CD4-positive, alpha-beta T cell (primary cell): ENCODE results near the gene MBD3L2B. TPM values are rescaled to one million over a fixed set of nuclear protein-coding genes. Genes with fewer than 3 reads are reported as not detected.
"Not testable (repeated sequence)": the region's sequence is repeated elsewhere in the genome, so short reads cannot be mapped to it uniquely, and the experiment has no call there.

Experiments used
- ATAC-seq: fragments of 200-7000 bp; cut with Tn5 transposase; one replicate; pipeline ENCODE4 v1.10.0; 2022; ENCODE audit warnings: mild to moderate bottlenecking; ENCODE audit not compliant: poor library complexity
- CTCF ChIA-PET: fragments of 350-600 bp; sonication (Branson Sonifier 250); formaldehyde crosslinking; loops from one replicate; lab custom pipeline; 2021; ENCODE audit warnings: antibody characterized with exemption, inconsistent platforms; lab: Charles Lee
- POLR2A ChIA-PET: fragments of 350-600 bp; sonication (Branson Sonifier 250); formaldehyde crosslinking; loops from one replicate; lab custom pipeline; 2021; ENCODE audit warnings: antibody characterized with exemption, inconsistent platforms; lab: Charles Lee
- DNase-seq, 14 experiments: peaks; one replicate each; pipeline ENCODE4 v3.0.0-alpha.2; 2013 to 2020; ENCODE audit warnings: mixed read lengths in 2 of 14
- H3K27ac ChIP-seq, 2 donors: one replicate each; pipeline versions ENCODE4 v1.5.1 to v1.7.0; 2013; ENCODE audit warnings: low read length in 2 of 2, low read depth in 1 of 2, mild to moderate bottlenecking in 1 of 2
- H3K27me3 ChIP-seq, 2 experiments: 1 replicate in 1 of 2; 2 replicates in 1 of 2; pipeline versions ENCODE4 v1.6.1 to v1.7.0; 2013; ENCODE audit warnings: low read length in 2 of 2, control low read depth in 1 of 2, mild to moderate bottlenecking in 1 of 2, moderate library complexity in 1 of 2; ENCODE audit not compliant: insufficient read depth in 2 of 2, control insufficient read depth in 1 of 2
- H3K36me3 ChIP-seq: one replicate; pipeline ENCODE4 v1.6.1; 2013; ENCODE audit warnings: low read length, control low read depth; ENCODE audit not compliant: insufficient read depth
- H3K4me1 ChIP-seq: one replicate; pipeline ENCODE4 v1.6.1; 2013; ENCODE audit warnings: low read length, control low read depth; ENCODE audit not compliant: insufficient read depth
- H3K4me3 ChIP-seq: one replicate; pipeline ENCODE4 v1.5.1; 2013; ENCODE audit warnings: mild to moderate bottlenecking, low read length, moderate library complexity
- H3K9me3 ChIP-seq, 2 experiments: 1 replicate in 1 of 2; 2 replicates in 1 of 2; pipeline versions ENCODE4 v1.6.1 to v1.7.0; 2013; ENCODE audit warnings: low read length in 2 of 2, mild to moderate bottlenecking in 2 of 2, control low read depth in 1 of 2, moderate library complexity in 1 of 2; ENCODE audit not compliant: control insufficient read depth in 1 of 2, insufficient read depth in 1 of 2
- H3K27ac Mint-ChIP-seq: one replicate; pipeline ENCODE4 v1.8.0; 2020; ENCODE audit warnings: mixed read lengths
- H3K27me3 Mint-ChIP-seq: one replicate; pipeline ENCODE4 v1.8.0; 2021; ENCODE audit warnings: mixed read lengths
- H3K36me3 Mint-ChIP-seq: one replicate; pipeline ENCODE4 v1.8.0; 2021; ENCODE audit warnings: low read depth, mixed read lengths
- H3K4me1 Mint-ChIP-seq: one replicate; pipeline ENCODE4 v1.8.0; 2021; ENCODE audit warnings: low read depth, mixed read lengths
- H3K4me3 Mint-ChIP-seq: one replicate; pipeline ENCODE4 v1.8.0; 2020; ENCODE audit warnings: mild to moderate bottlenecking, mixed read lengths
- H3K9me3 Mint-ChIP-seq: one replicate; pipeline ENCODE4 v1.8.0; 2020; ENCODE audit warnings: mixed read lengths
- intact Hi-C, 2 experiments: fragments of 100-400 bp; cut with DNase I in 1 of 2; cut with micrococcal nuclease in 1 of 2; formaldehyde crosslinking; loops; one replicate each; pipeline versions ENCODE4 v1.15.1 to v1.9.0; 2023 to 2025; cut with DNase I, micrococcal nuclease
- total RNA-seq, 174 experiments: library from RNA in 2 of 174; stranded (reverse) in 2 of 174; gene quantifications; one replicate each; pipeline ENCODE4 v1.2.3 and lab custom pipeline; 2021 to 2026
- TF ChIP-seq, protein P1 (sequence below): fragments of 200-600 bp; IDR thresholded peaks from one replicate; pipeline ENCODE4 v1.8.0; 2022; ENCODE audit warnings: antibody characterized with exemption, mild to moderate bottlenecking

Gene MBD3L2B
- total RNA-seq, 2 experiments from 2014 or later: not detected

DNA sequence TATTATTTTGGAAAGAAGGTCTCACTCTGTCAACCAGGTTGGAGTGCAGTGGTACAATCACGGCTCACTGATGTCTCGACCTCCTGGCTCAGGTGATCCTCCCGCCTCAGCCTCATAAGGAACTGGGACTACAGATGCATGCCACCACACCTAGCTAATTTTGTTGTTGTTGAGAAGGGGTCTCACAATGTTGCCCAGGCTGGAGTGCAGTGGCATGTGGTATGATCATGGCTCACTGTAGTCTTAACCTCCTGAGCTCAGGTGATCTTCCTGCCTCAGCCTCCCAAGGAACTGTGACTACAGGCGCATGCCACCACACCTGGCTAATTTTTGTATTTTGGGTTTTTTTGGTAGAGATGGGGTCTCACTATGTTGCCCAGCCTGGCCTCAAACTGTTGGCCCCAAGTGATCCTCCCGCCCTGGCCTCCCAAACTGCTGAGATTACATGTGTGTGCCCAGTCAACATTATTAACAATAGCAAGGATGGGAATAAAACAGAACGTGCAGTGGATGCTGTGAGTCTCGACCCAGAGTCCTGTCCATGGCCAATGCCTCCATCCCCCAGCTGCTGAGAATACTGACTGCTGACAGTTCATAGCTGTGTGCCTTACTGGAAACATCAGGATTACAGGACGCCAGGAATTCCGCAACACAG lies 42.7 kb upstream of the MBD3L2B start:
- no peak for ATAC-seq
- Mint-ChIP-seq H3K27ac (no peak overlapping the region), H3K4me1 (peaks cover 2% of the 10 kb centered on the region), H3K27me3 (no peaks in the 10 kb centered on the region), H3K36me3 (no peaks in the 10 kb centered on the region), H3K4me3 (no peak overlapping the region), H3K9me3 (no peaks in the 10 kb centered on the region)
- Histone ChIP-seq H3K27ac (no peak overlapping the region), H3K36me3 (no peaks in the 10 kb centered on the region), H3K27me3 (no peaks in the 10 kb centered on the region), H3K4me1 (peaks cover 8% of the 10 kb centered on the region), H3K4me3 (no peak overlapping the region), H3K9me3 (no peaks in the 10 kb centered on the region)
- intact Hi-C loops: no loop called here
- TF ChIP-seq, protein P1, sequence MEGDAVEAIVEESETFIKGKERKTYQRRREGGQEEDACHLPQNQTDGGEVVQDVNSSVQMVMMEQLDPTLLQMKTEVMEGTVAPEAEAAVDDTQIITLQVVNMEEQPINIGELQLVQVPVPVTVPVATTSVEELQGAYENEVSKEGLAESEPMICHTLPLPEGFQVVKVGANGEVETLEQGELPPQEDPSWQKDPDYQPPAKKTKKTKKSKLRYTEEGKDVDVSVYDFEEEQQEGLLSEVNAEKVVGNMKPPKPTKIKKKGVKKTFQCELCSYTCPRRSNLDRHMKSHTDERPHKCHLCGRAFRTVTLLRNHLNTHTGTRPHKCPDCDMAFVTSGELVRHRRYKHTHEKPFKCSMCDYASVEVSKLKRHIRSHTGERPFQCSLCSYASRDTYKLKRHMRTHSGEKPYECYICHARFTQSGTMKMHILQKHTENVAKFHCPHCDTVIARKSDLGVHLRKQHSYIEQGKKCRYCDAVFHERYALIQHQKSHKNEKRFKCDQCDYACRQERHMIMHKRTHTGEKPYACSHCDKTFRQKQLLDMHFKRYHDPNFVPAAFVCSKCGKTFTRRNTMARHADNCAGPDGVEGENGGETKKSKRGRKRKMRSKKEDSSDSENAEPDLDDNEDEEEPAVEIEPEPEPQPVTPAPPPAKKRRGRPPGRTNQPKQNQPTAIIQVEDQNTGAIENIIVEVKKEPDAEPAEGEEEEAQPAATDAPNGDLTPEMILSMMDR: no peak
- no peak for DNase-seq
- CTCF ChIA-PET: no interaction called here
- POLR2A ChIA-PET: interaction anchor here (1.2 to 1.5 kb wide), 3 partner anchors 35 to 285 kb away, joined by 3 to 5 read pairs (median 4); partner anchors contain the start of gene ARHGEF18

DNA sequence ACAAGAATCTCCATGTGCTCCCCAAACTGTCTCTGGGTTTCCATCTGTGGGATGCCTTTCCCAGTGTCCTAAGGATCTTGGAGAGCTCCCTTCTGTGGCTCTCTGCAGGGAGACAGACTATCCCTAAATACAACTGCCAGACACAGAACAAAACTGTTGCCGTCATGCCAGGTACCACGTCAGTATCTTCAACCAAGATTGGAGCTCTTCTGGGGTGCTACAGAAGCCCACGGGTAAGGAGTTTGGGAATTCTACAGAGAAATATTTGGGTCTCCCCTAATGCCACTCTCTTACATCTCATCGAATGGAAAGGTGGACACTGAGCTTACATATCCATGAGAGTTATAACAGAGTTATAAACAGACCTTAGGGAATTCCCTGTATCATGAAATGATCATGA lies 42.1 kb upstream of the MBD3L2B start:
- no peaks in the 10 kb centered on the region for H3K4me1 Mint-ChIP-seq
- H3K4me3 Mint-ChIP-seq: no peak overlapping the region
- POLR2A ChIA-PET: interaction anchor here (1.2 to 1.5 kb wide), 3 partner anchors 36 to 285 kb away, joined by 3 to 5 read pairs (median 4); partner anchors contain the start of gene ARHGEF18
- Histone ChIP-seq H3K4me3 (no peak overlapping the region), H3K27me3 (no peaks in the 10 kb centered on the region), H3K36me3 (no peaks in the 10 kb centered on the region), H3K27ac (no peak overlapping the region), H3K9me3 (no peaks in the 10 kb centered on the region), H3K4me1 (peaks cover 3% of the 10 kb centered on the region)
- TF ChIP-seq, protein P1: no peak
- peak in 1 of 14 experiments; percentile 2 for DNase-seq
- no peak overlapping the region for H3K27ac Mint-ChIP-seq
- no peaks in the 10 kb centered on the region for H3K27me3 Mint-ChIP-seq
- no peaks in the 10 kb centered on the region for H3K9me3 Mint-ChIP-seq
- CTCF ChIA-PET: interaction anchor here (0.6 kb wide), 1 partner anchor 33 kb away, joined by 3 read pairs; no protein-coding TSS in a partner anchor
- intact Hi-C loops: no loop called here
- no peaks in the 10 kb centered on the region for H3K36me3 Mint-ChIP-seq
- no peak for ATAC-seq

DNA sequence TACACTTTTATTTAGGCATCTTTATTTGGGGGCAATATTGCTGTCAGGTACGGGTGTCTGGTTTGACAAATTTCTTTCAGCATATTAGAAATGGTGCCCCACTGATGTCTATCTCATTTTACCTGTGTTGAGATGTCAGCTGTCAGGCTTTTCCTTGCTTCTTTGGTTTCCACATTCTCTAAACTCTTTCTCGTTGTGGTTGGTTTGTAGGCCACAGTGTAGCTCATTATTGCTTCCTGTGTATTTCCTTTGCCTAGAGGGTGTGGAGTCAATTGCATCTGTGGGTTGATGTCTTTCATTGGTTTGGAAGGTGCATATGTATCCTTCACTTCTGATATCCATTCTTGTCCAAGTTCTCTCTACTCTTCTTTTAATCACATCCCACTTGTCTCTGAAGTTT lies 38.7 kb upstream of the MBD3L2B start:
- peak in 1 of 14 experiments; percentile 43 for DNase-seq
- intact Hi-C loops: not testable (repeated sequence)

DNA sequence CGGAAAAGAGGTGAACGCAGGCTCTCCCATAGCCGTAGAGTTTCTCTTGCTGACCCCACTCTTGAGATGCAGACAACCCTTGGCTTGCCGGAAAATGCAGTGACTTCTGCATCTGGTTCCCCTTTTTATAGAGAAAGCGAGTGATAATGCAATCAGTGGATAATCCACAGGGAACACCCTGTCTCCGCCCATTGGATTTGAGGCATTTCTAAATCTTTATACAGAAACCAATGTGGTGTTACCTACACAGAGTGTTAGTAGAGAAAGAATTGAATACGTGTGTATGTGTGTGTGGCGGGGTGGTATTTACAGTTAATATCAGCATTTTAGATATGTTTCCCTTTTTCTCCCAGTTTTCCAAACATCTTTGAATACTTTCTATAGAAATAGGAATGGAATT lies 37.3 kb upstream of the MBD3L2B start, which contains the start of gene MBD3L3:
Gene MBD3L3, minus strand, starts transcription at position 101 of the 400 bp plus-strand sequence. Its CDS starts 71 bp downstream, at position 30.
- POLR2A ChIA-PET, ATAC-seq: not testable (repeated sequence)

More for the DNA sequence above, 38.7 kb upstream of the MBD3L2B start:
- H3K4me1 Mint-ChIP-seq, H3K36me3 Mint-ChIP-seq, CTCF ChIA-PET, H3K9me3 ChIP-seq, H3K9me3 Mint-ChIP-seq, H3K27ac ChIP-seq, H3K4me3 Mint-ChIP-seq, H3K27ac Mint-ChIP-seq, H3K4me3 ChIP-seq, H3K4me1 ChIP-seq, POLR2A ChIA-PET, H3K27me3 ChIP-seq, H3K27me3 Mint-ChIP-seq, H3K36me3 ChIP-seq: not testable (repeated sequence)
- peak; percentile 48 for ATAC-seq

DNA sequence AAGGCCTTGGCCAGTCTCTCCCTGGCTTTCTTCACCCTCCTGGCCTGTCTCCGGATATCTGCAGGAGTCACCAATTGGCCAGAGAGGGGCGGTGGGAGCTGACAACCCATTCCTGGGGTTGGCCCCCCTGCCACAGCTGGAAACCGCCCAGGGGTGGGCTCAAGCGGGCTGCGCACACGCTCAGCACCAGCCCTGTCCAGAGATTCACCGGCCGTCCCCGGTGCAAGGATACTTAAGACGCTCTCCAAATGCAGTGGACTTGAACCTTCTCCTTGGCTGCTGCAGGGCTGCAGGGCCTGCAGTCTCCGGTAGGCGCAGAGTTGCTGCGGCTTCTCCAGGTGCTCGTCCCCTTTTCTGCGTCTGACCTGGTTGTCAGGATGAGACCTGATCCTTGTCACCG lies 35.1 kb upstream of the MBD3L2B start:
- H3K9me3 Mint-ChIP-seq, CTCF ChIA-PET, POLR2A ChIA-PET, H3K27me3 Mint-ChIP-seq, ATAC-seq, H3K4me1 Mint-ChIP-seq, H3K27ac ChIP-seq, H3K4me3 Mint-ChIP-seq, H3K4me1 ChIP-seq, H3K36me3 ChIP-seq, DNase-seq, H3K27ac Mint-ChIP-seq, H3K4me3 ChIP-seq, H3K27me3 ChIP-seq, intact Hi-C loops, H3K36me3 Mint-ChIP-seq, H3K9me3 ChIP-seq: not testable (repeated sequence)

More for the DNA sequence above, 37.3 kb upstream of the MBD3L2B start, which contains the start of gene MBD3L3:
- DNase-seq, H3K27me3 Mint-ChIP-seq, H3K9me3 ChIP-seq, intact Hi-C loops, H3K27ac Mint-ChIP-seq, H3K4me1 ChIP-seq, H3K36me3 Mint-ChIP-seq, H3K4me3 ChIP-seq, H3K27ac ChIP-seq, H3K4me1 Mint-ChIP-seq, H3K4me3 Mint-ChIP-seq, H3K27me3 ChIP-seq, H3K9me3 Mint-ChIP-seq, H3K36me3 ChIP-seq, CTCF ChIA-PET: not testable (repeated sequence)

DNA sequence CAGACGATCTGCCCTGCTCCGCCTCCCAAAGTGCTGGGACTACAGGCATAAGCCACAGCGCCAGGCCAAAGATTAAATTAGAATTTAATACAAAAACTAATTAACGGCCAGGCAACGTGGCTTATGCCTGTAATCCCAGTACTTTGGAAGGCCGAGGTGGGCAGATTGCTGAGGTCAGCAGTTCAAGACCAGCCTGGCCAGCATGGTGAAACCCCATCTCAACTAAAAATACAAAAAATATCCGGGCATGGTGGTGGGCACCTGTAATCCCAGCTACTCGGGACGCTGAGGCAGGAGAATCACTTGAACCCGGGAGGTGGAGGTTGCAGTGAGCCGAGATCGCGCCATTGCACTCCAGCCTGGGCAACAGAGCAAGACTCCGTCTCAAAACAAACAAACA lies 34.4 kb upstream of the MBD3L2B start:
- ATAC-seq, intact Hi-C loops, H3K27ac ChIP-seq, POLR2A ChIA-PET, H3K27ac Mint-ChIP-seq, H3K4me3 ChIP-seq, H3K27me3 ChIP-seq, H3K36me3 ChIP-seq, H3K27me3 Mint-ChIP-seq, H3K4me1 Mint-ChIP-seq, H3K4me1 ChIP-seq, H3K9me3 Mint-ChIP-seq, DNase-seq, CTCF ChIA-PET, H3K9me3 ChIP-seq, H3K4me3 Mint-ChIP-seq, H3K36me3 Mint-ChIP-seq: not testable (repeated sequence)
